Midbrain (tissue), 1 donor: Measurements from ENCODE around the gene ACAD11.
"Not testable (repeated sequence)": the region's sequence is repeated elsewhere in the genome, so short reads cannot be mapped to it uniquely, and the experiment has no call there.

Source experiments
- DNase-seq: peaks from one replicate; lab custom pipeline; 2025; lab: John Stamatoyannopoulos, UW

The ACAD11 gene

DNA sequence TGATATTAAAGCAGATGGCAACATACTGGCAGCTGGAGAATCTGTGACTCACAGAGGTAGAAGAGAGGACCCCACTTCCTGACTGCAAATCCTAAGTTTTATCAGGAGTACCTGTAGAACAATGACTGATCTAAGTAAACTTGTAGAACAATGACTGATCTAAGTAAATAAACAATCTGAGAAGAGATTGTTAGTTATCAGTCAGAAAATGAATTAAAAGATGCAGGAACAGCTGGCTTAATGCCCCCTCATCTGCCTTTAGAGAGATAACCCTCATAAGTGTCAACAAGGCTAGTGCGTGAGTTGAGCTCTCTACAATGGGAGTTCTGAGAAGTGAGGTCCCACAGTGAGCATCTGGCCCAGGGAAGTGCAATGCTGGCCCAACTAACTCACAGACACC lies 14.6 kb downstream of the ACAD11 start:
- DNase-seq, result no peak

DNA sequence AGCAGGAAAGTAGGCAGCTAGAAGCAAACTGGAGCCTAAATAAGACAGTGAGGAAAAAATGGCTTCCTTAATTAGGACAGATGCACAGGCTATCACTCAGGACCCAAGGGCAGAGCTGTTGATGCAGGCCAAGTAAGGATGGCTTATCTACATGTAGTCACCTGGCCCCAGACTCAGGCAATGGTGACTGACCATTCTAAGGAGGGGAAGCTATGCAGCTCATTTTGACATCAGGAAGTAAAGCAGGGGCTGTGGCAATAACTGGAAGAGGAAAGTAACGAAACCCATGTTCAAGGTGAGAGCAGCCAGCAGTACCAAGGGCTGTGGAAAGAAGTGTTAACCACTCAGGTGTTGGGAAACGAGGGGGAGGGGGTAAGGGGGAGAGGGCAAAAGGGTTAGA lies 16.2 kb downstream of the ACAD11 start:
- DNase-seq, result no peak

DNA sequence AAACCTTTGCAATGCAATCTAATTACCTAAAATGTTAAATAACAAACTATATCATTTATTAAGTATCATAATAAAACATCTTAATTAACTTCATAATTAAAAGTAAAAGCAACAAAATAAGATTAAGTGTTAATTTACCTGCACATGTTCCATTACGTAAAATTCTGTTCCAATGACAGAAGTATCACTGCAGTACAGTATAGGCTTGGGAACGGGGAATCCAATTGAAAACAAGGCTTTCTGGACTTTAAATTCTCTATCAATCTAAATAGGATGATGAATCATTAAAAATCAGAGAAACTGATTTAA lies 17.1 kb downstream of the ACAD11 start:
- DNase-seq, result no peak

DNA sequence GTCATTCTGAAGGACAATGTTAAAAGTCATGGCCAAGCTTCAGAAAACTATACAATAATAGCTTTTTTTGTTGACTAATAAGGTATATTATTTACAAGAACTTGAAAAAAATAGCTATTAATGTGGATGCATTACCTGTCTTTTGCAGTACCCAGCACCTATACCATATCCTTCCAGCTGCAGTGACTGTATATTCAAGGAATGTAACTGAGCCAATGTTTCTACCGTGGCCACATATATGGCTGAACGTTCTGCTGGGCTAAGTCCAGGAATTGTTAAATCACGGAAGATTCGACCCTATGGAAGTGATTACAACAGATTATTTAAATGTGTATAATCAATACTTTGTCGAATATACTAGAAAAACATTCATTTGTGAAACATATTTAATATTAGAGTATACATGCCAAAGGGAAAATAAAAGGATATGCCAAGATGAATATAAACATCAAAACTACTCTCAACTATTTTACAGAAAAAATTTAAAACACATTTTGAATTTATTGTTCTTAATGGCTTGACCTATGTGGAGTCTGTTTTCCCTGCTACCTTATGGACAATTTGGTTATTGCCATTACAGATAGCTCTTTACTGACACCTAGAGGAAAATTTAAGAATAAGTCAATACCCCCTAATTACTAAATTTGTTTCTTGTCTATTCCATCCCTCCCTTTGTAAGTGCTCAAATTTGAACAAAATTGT lies 17.6 kb downstream of the ACAD11 start:
- DNase-seq, result peak; percentile 4

DNA sequence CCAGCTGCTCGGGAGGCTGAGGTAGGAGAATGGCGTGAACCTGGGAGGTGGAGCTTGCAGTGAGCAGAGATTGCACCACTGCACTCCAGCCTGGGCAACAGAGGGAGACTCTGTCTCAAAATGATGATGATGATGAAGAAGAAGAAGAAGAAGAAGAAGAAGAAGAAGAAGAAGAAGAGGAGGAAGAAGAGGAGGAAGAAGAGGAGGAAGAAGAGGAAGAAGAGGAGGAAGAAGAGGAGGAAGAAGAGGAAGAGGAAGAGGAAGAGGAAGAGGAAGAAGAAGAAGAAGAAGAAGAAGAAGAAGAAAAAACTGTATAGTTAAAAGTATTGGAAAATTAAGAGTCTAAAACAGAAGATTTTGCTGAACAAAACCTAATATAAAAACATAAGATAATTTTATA lies 18.2 kb downstream of the ACAD11 start:
- not testable (repeated sequence) for DNase-seq

DNA sequence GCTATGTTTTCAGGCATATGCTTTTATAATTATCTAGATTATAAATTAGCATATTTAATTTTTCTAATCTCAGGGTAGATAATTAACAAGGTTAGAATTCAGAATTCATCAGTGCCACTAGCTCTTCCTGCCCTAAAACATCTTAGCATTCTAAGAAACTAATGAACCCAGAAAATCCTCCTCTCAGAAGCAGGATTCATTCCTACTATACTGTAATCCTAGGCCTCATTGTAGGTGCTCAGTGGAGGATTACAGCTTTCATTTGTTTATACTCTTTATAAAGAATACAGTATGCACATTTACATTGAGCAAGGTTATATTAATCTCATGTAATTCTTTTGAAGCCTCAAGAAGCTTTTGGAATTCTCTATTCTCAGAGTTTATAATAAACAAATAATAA lies 20.9 kb downstream of the ACAD11 start:
- DNase-seq, result no peak

DNA sequence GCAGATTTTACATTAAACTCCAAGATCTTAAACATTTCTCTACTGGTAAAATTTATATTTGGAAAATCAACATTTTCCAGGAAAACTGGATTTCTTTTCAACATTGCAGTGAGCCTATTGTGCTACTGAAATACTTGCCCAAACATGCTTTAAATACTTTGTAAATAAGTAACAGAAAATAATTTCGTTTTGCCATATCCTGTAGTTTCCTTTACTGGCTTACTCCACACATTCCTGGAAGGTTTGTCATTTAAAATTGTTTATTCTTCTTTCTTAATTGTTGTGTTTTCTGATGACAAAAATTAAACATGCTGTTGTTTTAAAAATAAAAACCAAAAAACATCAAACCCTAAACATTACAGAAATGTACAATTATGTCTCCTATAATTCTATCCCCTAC lies 22.0 kb downstream of the ACAD11 start:
- DNase-seq, result no peak

DNA sequence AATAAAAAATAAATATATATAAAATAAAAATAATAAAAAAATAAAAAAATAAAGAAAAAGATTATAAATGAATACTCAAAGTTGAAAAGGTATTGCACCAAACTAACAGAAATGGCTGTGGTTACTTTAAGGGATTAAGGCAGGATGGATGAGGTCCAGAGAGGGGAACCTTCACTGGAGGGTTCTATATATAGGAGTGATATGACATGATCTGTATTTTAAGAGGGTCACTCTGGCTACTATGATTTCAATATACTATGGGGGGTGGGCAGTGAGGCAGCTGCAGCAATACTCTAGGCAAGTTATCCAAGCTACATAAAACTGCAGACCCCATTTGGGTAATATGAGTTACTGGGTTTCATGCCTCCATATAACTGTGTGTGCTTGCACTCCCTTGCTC lies 24.6 kb downstream of the ACAD11 start:
- DNase-seq, result no peak

DNA sequence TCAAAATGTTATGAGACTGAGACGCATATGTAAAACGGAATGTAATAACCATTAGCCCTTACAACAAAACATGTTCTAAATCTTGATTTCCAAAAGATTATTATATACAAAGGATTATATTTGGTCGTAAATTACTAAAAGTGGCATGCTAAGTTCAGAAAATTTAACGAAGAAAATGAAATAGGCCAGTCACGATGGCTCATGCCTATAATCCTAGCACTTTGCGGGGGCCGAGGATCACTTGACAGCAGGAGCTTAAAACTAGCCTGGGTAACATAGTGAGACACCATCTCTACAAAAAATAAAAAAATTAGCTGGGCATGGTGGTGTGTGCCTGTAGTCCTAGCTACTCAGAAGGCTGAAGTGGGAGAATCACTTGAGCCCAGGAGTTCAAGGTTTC lies 29.0 kb downstream of the ACAD11 start:
- no peak for DNase-seq

DNA sequence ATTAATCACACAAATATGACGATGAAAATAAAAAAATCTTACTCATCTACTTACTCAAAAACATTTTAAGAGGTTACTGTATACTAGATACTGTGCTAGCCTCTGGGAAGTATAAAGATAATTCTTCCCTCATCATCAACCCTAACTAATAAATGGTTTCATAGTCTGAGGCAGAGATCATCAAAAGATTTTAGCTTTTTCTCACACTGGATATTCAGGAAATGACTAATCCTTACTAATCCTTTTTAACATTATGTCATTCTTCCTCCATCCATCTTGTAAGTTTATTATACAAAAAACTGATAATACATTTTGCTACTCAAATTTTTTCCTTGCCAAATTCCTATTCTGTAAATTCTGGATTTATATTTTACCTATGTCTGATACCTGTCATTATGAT lies 29.7 kb downstream of the ACAD11 start:
- DNase-seq, result no peak

DNA sequence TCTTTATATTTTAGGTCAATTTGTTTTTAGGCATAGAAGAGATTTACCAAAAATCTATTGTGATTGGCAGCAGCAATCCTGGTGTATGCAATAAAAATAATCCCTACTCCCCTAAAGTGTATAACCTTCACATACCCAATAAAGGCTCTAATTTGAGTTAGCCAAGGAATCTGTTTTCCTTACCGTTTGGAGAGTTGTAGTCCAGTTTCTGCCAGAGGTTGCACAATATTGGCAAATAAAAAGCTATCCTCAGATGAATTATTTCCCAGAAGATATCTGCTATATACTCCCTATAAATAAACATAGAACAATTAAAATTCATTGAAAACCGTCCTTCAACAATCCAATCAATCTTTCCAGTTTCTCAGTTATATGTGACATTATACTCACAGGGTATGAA lies 31.5 kb downstream of the ACAD11 start:
- DNase-seq, result no peak

DNA sequence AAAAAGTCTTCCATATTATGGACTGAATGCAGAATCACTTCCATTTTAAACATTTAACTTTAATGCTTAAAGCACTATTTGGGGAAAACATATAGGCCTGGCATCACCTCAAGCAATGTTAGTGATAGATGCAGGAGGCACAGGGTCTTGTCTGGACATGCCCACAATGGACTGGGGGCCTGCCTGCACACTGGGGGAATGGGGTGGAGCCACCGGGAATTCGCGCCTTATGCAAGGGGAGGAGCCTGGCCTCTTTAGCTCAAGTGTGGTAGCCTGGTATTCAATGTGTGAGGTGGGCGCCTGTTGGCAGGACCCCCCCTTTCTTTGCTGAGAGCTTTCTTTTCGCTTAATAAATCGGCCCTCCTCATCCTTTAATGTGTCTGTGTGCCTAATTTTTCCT lies 32.7 kb downstream of the ACAD11 start:
- no peak for DNase-seq

DNA sequence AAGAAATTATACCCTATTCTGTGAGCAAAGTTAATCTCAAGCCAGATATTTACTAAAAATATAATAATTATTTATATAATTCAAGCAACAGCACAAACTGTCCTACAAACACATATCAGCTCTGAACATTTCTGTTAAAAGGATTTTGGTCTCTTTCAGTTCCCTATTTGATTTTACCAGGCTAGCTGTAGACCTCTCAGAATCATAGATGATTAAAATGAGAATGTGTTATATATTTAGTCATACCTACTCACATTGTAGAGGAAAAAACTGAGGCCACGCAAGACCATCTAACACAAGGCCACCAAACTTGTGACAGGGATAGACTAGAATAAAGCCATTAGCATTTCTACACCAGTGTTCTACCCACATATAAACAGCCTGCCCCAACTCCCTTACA lies 34.0 kb downstream of the ACAD11 start:
- DNase-seq, result no peak

DNA sequence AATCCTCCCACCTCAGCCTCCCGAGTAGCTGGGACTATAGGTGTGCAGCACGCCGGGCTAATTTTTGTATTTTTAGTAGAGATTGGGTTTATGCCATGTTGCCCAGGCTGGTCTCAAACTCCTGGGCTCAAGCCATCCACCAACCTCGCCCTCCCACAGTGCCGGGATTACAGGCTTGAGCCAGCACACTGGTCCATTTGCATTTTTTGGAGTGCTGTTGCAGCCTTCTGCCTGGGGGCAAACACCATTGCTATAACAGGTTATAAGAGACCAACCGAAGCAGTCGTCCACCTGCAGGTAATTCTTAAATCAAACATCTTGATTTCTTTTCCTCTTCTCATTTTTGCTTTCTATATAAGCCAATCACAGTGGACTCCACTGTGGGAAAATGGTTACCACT lies 34.8 kb downstream of the ACAD11 start:
- DNase-seq, result no peak

DNA sequence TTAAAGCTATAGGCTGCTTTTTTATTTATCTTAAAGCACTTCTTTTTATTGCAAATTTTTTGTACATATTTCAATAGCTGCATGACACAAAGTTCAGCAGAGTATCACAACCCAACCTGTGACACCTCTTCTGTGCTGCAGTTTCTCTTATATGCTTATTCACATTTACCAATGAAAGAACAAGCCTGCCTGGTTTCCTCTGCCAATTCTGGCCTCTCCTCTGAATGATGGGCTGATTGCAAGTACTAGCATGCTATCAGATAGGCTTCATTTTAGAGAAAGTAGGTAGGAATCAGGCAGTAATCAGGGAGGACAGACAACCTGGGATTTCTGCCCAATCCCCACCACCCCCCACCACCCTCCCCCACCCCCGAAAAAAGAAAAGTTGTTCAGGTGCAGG lies 36.0 kb downstream of the ACAD11 start:
- DNase-seq, result no peak

DNA sequence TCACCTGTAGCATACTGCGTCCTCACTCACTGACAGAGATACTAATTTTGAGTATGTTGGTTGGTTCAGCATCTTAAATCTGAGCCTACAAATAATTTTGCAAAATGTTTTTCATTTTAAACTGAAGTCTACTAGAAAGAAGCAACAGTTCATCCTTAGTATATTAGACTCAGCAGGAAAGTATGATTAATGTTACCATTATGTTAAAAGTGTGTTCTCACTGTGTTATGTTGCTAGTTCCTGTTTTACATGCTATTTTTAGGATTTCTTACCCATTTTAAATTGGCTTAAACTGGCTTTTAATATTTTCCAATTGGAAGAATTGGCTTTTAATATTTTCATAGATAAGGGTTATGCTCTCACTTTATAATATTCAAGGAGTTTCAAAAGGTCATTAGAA lies 36.8 kb downstream of the ACAD11 start:
- no peak for DNase-seq

DNA sequence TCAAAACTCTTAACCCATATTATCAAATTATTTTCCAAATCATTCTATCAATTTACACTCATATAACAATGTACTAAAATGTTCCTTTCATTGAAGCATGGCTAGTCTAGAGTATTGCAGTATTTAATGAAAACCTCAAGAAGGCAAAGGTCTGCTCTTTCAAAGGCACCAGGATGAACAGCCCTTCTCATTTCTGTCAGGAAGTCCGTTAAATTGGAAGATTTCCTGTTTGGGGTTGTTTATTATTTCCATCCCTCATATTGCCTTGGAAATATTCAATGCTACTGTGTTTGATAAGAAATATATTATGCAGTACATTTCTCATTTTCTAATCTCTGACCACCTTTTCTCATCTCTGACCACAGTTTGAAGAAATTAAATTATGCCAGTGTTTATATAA lies 37.5 kb downstream of the ACAD11 start:
- DNase-seq, result no peak

DNA sequence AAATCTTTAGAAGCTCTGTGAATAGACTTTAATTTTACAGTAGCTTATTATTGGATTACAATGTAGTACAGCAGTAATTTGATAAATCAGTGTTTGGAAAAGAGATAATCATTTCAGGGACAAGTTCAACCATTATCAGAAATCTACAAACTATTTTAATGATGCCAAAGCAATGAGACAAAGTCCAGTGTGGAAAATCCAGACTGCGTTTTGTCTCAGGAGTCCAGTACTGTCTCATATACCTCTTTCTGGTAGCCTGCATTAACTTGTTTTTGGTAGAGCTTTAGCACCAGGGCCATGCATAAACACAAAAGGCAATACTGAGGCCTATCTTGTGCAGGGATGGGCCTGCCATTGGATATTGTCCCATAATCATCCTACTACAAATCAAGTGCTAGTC lies 42.8 kb downstream of the ACAD11 start:
- DNase-seq, result no peak

DNA sequence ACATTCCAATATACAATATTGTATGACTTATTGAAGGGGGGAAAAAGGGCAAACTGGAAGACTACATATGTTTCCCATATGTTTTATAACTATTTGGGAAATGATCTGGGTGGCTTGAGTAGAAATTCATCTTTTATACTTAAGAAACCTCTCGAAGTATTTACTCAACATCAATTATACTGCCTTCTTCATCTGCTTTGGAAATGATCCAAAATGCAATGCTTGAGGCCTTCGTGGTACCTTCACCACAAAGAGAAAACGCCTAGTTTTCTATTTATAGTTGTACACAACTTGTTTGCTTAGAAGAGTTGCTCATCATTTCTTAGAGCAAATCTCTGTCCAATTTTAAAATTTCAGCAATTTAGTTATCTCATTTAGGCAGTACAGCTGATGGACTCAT lies 43.7 kb downstream of the ACAD11 start:
- no peak for DNase-seq

DNA sequence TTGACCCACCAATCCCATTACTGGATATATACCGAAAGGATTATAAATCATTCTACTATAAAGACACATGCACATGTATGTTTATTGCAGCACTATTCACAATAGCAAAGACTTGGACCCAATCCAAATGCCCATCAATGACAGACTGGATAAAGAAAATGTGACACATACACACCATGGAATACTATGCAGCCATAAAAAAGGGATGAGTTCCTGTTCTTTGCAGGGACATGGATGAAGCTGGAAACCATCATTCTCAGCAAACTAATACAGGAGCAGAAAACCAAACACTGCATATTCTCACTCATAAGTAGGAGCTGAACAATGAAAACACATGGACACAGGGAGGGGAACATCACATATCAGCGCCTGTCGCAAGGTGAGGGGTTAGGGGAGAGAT lies 44.3 kb downstream of the ACAD11 start:
- DNase-seq, result not testable (repeated sequence)

DNA sequence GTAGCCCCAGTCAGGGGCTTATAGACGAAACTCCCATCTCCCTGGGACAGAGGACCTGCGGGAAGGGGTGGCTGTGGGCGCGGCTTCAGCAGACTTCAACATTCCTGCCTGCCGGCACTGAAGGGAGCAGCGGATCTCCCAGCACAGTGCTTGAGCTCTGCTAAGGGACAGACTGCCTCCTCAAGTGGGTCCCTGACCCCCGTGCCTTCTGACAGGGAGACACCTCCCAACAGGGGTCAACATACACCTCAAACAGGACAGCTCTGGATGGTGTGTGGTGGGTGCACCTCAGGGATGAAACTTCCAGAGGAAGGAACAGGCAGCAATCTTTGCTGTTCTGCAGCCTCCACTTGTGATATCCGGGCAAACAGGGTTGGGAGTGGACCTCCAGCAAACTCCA lies 53.0 kb downstream of the ACAD11 start:
- not testable (repeated sequence) for DNase-seq

DNA sequence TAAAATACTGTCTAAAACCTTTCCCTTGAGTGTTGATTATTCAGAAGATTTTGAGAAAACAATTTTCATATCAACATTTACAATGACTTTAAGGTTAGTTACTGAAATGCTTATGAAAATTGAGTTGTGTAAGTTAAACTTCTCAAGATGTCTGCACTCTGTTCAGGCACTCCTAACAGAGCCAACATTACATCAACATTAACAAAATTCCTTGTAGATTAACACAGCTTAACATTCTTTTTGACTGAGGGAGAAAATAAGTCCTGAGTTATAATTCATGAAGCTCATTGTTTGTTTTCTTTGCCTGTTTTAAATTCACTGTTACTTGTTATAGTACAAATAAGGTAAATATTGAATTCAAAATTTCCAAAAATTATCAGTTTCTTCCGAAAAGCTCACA lies 53.5 kb downstream of the ACAD11 start:
- no peak for DNase-seq

DNA sequence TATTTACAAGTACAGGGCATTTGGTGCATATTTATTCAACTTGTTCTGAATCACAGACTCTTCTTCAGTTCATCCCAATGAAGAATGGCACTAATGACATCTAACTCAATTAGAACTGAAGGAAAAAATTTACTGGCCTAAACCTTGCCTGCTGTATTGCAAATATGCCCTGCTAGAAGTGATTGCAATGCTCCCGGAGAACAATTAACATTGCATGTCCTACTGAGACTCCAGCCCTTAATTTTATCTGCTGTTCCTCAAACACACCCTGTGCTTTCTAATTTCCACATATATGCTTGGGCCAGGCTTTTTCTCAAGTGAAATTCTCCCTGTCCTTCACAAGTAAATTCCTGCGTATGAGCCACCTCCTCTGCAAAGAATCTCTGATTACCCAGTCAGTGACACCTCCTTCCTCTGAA lies 54.2 kb downstream of the ACAD11 start:
- no peak for DNase-seq

DNA sequence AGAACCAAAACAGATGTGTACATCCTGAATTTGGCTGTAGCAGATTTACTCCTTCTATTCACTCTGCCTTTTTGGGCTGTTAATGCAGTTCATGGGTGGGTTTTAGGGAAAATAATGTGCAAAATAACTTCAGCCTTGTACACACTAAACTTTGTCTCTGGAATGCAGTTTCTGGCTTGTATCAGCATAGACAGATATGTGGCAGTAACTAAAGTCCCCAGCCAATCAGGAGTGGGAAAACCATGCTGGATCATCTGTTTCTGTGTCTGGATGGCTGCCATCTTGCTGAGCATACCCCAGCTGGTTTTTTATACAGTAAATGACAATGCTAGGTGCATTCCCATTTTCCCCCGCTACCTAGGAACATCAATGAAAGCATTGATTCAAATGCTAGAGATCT lies 59.0 kb downstream of the ACAD11 start:
- DNase-seq, result not testable (repeated sequence)

DNA sequence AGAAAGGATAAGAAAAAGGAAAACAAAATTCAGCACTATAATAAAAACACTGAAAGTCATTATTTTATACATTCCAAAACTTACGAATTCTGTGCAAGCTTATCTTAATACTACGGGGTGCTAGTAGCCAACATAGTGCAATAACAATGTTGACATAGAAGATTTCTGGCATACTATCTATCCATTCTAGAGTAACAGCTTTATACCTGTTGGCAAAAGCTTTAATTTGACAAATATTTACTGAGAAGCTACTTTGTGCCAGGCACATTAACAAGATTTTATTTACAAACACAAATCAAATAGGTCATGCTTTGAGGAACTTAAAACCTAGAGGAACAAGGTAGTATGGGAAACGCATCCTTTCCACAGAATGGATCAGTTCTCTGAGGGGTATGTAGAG lies 61.4 kb downstream of the ACAD11 start:
- no peak for DNase-seq
